Kidney epithelial cell (primary cell): ENCODE data around the gene CPB1. TPM values are rescaled to one million over a fixed set of nuclear protein-coding genes. Genes with fewer than 3 reads are reported as not detected.

Experiments used
- DNase-seq: peaks from one replicate; pipeline ENCODE4 v3.0.0-alpha.2; 2010; ENCODE audit warnings: low read depth
- H3K27me3 ChIP-seq: 2 replicates; pipeline ENCODE4 v1.6.0; 2011; ENCODE audit warnings: low read length; ENCODE audit not compliant: control insufficient read depth, insufficient read depth
- H3K36me3 ChIP-seq: 2 replicates; pipeline ENCODE4 v1.5.1; 2011; ENCODE audit warnings: low read length; ENCODE audit not compliant: control insufficient read depth, insufficient read depth
- H3K4me3 ChIP-seq: 2 replicates; pipeline ENCODE4 v1.5.1; 2011; ENCODE audit warnings: low read depth, mild to moderate bottlenecking, control low read depth, low read length
- total RNA-seq: library from RNA; depleted of rRNA; stranded (reverse); fragments of >200 nt; gene quantifications from 2 replicates; pipeline ENCODE4 v1.2.3, GENCODE V29; 2015
- TF ChIP-seq, protein P1 (sequence below): IDR thresholded peaks from 2 replicates; pipeline ENCODE4 v1.5.1; 2011; ENCODE audit warnings: mild to moderate bottlenecking, moderate library complexity, low read length, control low read depth, inconsistent platforms; ENCODE audit not compliant: insufficient read depth, poor library complexity, severe bottlenecking

Gene CPB1
- total RNA-seq, 1 donor from 2014 or later: not detected

DNA sequence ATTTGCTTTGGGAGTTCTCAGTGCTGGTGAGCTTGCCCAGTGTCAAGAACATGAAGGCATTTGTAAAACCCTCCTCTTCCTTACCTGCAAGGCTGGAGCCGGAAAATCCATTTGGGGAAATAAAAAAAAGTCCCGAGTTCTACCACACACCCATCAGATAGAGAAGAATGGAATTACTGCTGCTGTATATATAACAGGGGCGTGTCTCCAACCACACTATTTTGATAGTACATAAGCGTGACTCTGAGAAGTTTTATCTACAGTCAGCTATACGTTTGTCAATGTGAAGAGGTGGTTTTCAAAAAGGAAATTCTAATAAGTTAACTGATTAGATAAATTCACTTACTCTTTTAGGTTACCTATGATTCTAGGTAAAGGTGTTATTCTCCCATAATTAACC lies 36.2 kb downstream of the CPB1 start:
- TF ChIP-seq, protein P1, sequence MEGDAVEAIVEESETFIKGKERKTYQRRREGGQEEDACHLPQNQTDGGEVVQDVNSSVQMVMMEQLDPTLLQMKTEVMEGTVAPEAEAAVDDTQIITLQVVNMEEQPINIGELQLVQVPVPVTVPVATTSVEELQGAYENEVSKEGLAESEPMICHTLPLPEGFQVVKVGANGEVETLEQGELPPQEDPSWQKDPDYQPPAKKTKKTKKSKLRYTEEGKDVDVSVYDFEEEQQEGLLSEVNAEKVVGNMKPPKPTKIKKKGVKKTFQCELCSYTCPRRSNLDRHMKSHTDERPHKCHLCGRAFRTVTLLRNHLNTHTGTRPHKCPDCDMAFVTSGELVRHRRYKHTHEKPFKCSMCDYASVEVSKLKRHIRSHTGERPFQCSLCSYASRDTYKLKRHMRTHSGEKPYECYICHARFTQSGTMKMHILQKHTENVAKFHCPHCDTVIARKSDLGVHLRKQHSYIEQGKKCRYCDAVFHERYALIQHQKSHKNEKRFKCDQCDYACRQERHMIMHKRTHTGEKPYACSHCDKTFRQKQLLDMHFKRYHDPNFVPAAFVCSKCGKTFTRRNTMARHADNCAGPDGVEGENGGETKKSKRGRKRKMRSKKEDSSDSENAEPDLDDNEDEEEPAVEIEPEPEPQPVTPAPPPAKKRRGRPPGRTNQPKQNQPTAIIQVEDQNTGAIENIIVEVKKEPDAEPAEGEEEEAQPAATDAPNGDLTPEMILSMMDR: no peak
- no peak for DNase-seq
- H3K4me3 ChIP-seq: no peak overlapping the region
- no peaks in the 10 kb centered on the region for H3K27me3 ChIP-seq
- H3K36me3 ChIP-seq: no peaks in the 10 kb centered on the region

DNA sequence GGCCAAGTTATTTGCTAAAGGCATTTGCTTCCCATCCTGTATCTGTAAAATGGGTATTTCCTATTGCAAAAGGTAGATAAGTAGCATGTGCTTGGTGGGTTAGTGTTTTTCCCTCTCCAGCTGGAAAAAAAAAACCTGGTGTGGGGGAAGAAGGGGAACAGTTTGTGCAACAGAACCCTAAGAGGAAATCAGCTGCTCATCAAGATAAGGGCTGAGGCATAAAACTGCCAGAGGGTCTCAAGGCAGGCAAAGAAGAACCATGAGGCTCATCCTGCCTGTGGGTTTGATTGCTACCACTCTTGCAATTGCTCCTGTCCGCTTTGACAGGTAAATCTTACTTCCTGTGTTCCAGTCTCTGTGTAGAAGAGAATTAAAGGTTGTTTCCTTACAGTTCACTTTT lies 37.4 kb downstream of the CPB1 start, which contains the start of gene CPA3:
CPA3 (plus strand) TSS at position 248 of the 400 bp plus-strand sequence; CDS start at position 260, 12 bp downstream.
- no peaks in the 10 kb centered on the region for H3K27me3 ChIP-seq
- H3K4me3 ChIP-seq: no peak within 1 kb of the TSS
- TF ChIP-seq, protein P1: no peak
- DNase-seq: no peak
- H3K36me3 ChIP-seq: no peaks in the 10 kb centered on the region

DNA sequence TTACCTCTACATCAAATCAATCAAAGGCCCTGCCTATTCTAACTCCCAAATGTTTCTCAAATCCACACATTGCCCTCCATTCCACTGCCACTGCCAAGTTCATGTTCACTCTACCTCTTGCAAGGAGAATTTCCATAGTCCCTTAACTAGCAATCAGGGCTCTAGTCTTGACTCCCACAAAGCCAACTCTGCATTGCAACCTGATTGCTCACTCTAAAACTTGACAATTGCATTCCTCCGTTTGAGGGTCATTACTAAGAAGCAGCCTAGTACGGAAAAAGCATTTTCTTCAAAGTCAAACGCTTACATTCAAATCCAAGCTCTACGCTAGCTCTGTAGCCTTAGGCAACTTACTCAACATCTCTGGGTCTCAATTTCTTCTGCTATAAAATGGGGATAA lies 38.6 kb downstream of the CPB1 start:
- no peaks in the 10 kb centered on the region for H3K36me3 ChIP-seq
- H3K27me3 ChIP-seq: no peaks in the 10 kb centered on the region
- no peak overlapping the region for H3K4me3 ChIP-seq
- DNase-seq: no peak
- TF ChIP-seq, protein P1: no peak

DNA sequence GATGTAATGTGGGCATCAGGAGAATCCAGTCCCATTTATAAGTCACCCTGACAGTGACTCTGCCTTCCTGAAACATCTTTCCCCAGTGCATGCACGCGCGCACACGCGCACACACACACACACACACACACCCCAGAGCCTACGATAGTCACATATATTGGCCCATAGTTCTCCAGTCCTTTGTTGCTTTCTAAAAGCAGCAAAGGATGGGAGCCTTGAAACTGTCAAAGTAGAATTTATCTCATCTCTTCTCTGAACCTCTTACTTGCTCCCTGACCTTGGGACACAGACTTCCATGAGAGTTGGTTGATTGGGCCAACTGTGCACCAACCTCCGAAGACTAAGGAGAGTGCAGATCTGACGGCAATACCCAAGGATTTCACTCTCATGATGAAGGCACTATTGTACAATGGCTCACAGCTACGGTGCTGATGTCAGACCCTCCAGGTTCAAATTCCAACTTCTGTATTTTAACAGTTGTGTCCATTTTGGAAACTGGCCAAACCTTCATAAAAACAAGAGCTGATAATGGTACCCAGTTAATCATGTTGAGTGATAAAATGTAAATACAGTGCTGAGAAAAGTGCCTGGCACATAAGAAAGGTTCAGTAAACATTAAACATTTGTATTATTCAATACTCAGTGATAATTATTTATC lies 45.8 kb downstream of the CPB1 start:
- TF ChIP-seq, protein P1: no peak
- H3K36me3 ChIP-seq: no peaks in the 10 kb centered on the region

DNA sequence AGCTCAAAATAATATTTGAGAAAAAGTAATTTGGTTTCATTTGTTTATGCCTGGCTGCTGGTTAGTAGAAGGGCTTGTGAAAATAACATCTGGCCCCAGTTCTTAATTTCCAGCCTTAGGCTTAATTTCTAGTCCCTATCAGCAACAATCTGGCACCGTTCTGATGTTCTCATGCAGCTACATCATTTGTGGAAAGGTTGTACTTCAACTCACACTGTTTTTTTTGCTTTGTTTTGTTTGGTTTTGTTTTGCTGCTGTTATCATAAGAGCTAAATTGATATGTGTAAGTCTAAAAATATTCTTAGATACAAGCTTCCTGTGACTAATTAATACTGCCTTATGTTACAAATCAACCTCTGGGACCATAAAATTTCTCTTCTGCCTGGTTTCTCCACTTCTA lies 46.4 kb downstream of the CPB1 start:
- Histone ChIP-seq H3K36me3 (no peaks in the 10 kb centered on the region), H3K27me3 (no peaks in the 10 kb centered on the region), H3K4me3 (no peak overlapping the region)
- TF ChIP-seq, protein P1: no peak
- no peak for DNase-seq

More for the DNA sequence above, 45.8 kb downstream of the CPB1 start:
- Histone ChIP-seq H3K27me3 (no peaks in the 10 kb centered on the region), H3K4me3 (no peak overlapping the region)
- no peak for DNase-seq

DNA sequence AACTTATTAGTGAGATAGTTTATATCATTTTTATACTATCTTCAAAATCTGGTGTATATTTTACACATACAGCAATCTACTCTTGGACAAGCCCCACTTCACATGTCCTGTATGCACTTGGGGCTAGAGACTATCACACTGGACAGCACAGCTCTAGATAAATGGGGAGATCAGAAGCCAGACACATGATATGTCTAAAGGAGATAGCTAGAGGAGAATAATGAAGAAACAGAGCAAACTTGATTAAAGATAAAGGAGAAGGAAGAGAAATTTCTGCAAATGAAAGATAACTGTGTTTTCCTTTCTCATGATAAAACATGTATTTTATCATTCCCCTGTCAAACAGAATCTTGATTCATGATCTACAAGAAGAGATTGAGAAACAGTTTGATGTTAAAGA lies 50.5 kb downstream of the CPB1 start:
- Histone ChIP-seq H3K27me3 (no peaks in the 10 kb centered on the region), H3K36me3 (no peaks in the 10 kb centered on the region), H3K4me3 (no peak overlapping the region)
- DNase-seq: no peak
- TF ChIP-seq, protein P1: no peak
